Neural cell (in vitro differentiated cells): ENCODE data around the gene CLIC4. TPM values are rescaled to one million over a fixed set of nuclear protein-coding genes. Genes with fewer than 3 reads are reported as not detected.
"Not testable (repeated sequence)": the region's sequence is repeated elsewhere in the genome, so short reads cannot be mapped to it uniquely, and the experiment has no call there.

Experiments used
- H2AFZ ChIP-seq: fragments of 200-600, 300-800 bp; sonication (generic), shearing (Covaris generic); 2 replicates; pipeline ENCODE4 v1.6.0; 2014; ENCODE audit warnings: low read depth, mild to moderate bottlenecking, antibody characterized with exemption, low read length, moderate library complexity
- H3F3A ChIP-seq: fragments of 200-600 bp; shearing (Covaris generic); 2 replicates; pipeline ENCODE4 v1.6.1; 2016; ENCODE audit warnings: mild to moderate bottlenecking, moderate library complexity, mixed read lengths, antibody characterized with exemption, low read length; ENCODE audit not compliant: insufficient read depth, poor library complexity, severe bottlenecking
- H3K27ac ChIP-seq: fragments of 200-600, 300-800 bp; sonication (generic), shearing (Covaris generic); 2 replicates; pipeline ENCODE4 v1.5.1; 2014; ENCODE audit warnings: mild to moderate bottlenecking, low read length, moderate library complexity
- H3K27me3 ChIP-seq: fragments of 300-800, 200-600 bp; sonication (generic), shearing (Covaris generic); 2 replicates; pipeline ENCODE4 v1.6.0; 2014; ENCODE audit warnings: mild to moderate bottlenecking, low read depth, low read length, moderate library complexity; ENCODE audit not compliant: insufficient read depth
- H3K36me3 ChIP-seq: fragments of 300-800, 200-600 bp; sonication (generic), shearing (Covaris generic); 2 replicates; pipeline ENCODE4 v1.5.1; 2014; ENCODE audit warnings: mild to moderate bottlenecking, antibody characterized with exemption, low read length, moderate library complexity; ENCODE audit not compliant: insufficient read depth
- H3K4me2 ChIP-seq: fragments of 300-800, 200-600 bp; sonication (generic), shearing (Covaris generic); 2 replicates; pipeline ENCODE4 v1.6.0; 2014; ENCODE audit warnings: mild to moderate bottlenecking, low read length
- H3K4me3 ChIP-seq: fragments of 300-800, 200-600 bp; sonication (generic), shearing (Covaris generic); 2 replicates; pipeline ENCODE4 v1.5.1; 2014; ENCODE audit warnings: mild to moderate bottlenecking, low read length, moderate library complexity
- H3K79me2 ChIP-seq: fragments of 200-600 bp; shearing (Covaris generic); replicated peaks from 2 replicates; pipeline ENCODE4 v1.6.0; 2014; ENCODE audit warnings: mild to moderate bottlenecking, low read length, moderate library complexity; ENCODE audit not compliant: insufficient read depth
- H3K9ac ChIP-seq: fragments of 300-800, 200-600 bp; sonication (generic), shearing (Covaris generic); 2 replicates; pipeline ENCODE4 v1.6.1; 2016; ENCODE audit warnings: mild to moderate bottlenecking, low read length, mixed read lengths
- H3K9me2 ChIP-seq: fragments of 200-600 bp; shearing (Covaris generic); 2 replicates; pipeline ENCODE4 v1.6.1; 2016; ENCODE audit warnings: mild to moderate bottlenecking, low read length, mixed read lengths; ENCODE audit not compliant: insufficient read depth
- H3K9me3 ChIP-seq: fragments of 200-600, 300-800 bp; sonication (generic), shearing (Covaris generic); 2 replicates; pipeline ENCODE4 v1.6.1; 2016; ENCODE audit warnings: mild to moderate bottlenecking, mixed run types, low read length, moderate library complexity, mixed read lengths
- H4K20me1 ChIP-seq: fragments of 200-600 bp; shearing (Covaris generic); 2 replicates; pipeline ENCODE4 v1.6.1; 2016; ENCODE audit warnings: mild to moderate bottlenecking, mixed run types; ENCODE audit not compliant: insufficient read depth
- EP300 ChIP-seq: fragments of 450-650 bp; conservative IDR thresholded peaks from 2 replicates; pipeline ENCODE4 v1.6.1; 2014; ENCODE audit warnings: antibody characterized with exemption, mild to moderate bottlenecking, moderate library complexity; ENCODE audit not compliant: poor library complexity, severe bottlenecking
- EZH2 ChIP-seq: fragments of 200-600, 300-800 bp; shearing (Covaris generic), sonication (generic); IDR thresholded peaks from 2 replicates; pipeline ENCODE4 v1.6.1; 2014; ENCODE audit warnings: antibody characterized with exemption, low read length, borderline replicate concordance, mild to moderate bottlenecking; ENCODE audit not compliant: insufficient read depth, poor library complexity, severe bottlenecking
- MXI1 ChIP-seq: fragments of 450-650 bp; conservative IDR thresholded peaks from 2 replicates; pipeline ENCODE4 v1.6.1; 2014; ENCODE audit warnings: antibody characterized with exemption, mild to moderate bottlenecking; ENCODE audit not compliant: poor library complexity, severe bottlenecking
- POLR2AphosphoS5 ChIP-seq: IDR thresholded peaks from 2 replicates; pipeline ENCODE4 v1.6.1; 2012
- RAD21 ChIP-seq: fragments of 450-650 bp; conservative IDR thresholded peaks from 2 replicates; pipeline ENCODE4 v1.6.1; 2014; ENCODE audit warnings: antibody characterized with exemption, mild to moderate bottlenecking, moderate library complexity
- SMC3 ChIP-seq: fragments of 450-650 bp; conservative IDR thresholded peaks from 2 replicates; pipeline ENCODE4 v1.6.1; 2014; ENCODE audit warnings: antibody characterized with exemption, mild to moderate bottlenecking, moderate library complexity; ENCODE audit not compliant: poor library complexity
- TAF1 ChIP-seq: IDR thresholded peaks from 2 replicates; pipeline ENCODE4 v1.6.1; 2012; ENCODE audit warnings: low read depth
- polyA plus RNA-seq: library from polyadenylated mRNA; depleted of rRNA; stranded (reverse); fragments of >200 nt; gene quantifications from 2 replicates; pipeline ENCODE4 v1.2.3, GENCODE V29; 2014
- TF ChIP-seq, protein P1 (sequence below): fragments of 450-650 bp; IDR thresholded peaks from 2 replicates; pipeline ENCODE4 v1.5.1; 2014; ENCODE audit warnings: antibody characterized with exemption, mild to moderate bottlenecking, moderate library complexity; ENCODE audit not compliant: poor library complexity, severe bottlenecking
- TF ChIP-seq, protein P2 (sequence below): IDR thresholded peaks from 2 replicates; pipeline ENCODE4 v1.6.1; 2012; ENCODE audit warnings: borderline replicate concordance

CLIC4 gene
- polyA plus RNA-seq, 1 donor from 2014 or later: 133 TPM

DNA sequence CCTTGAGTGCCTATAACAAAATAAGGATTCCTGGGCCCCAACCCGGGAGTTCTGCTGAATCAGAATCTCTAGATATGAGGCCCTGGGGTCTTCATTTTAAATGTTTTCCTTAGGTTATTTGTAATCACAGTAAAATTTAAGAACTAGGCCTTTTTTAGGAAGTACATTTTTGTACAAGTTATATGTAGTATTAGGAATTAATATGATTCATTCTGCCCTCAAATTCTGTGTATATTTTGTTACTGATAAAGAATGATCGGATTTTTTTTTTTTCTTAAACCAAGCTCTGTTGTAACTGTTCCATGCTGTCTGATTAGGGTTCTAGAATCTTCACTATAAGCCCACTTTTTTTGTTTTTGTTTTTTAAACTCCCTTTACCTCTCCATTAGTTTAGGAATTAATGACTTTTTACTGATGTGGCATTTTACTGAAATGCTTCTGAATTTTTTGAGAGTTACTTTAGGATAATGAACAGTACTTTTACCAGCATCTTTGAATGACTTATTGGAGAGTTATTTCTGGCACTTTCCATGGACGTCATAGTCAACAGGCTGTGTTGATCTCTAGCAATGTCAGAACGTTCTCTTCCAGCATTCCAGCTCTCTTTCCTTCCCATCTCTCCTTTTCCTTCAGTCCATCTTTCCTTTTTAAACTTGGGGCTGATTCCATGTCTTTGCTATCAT lies 48.3 kb downstream of the CLIC4 start:
- Histone ChIP-seq H3K4me2 (no peak overlapping the region), H3K27ac (no peak overlapping the region), H4K20me1 (no peaks in the 10 kb centered on the region)

GRCh38 chr1:24794130-24794502 lies 48.9 kb downstream of the CLIC4 start:
- not testable (repeated sequence) for H2AFZ ChIP-seq, H3F3A ChIP-seq, H3K27me3 ChIP-seq, H3K4me2 ChIP-seq, H3K36me3 ChIP-seq, H3K9ac ChIP-seq, H3K4me3 ChIP-seq, H3K9me3 ChIP-seq, H3K9me2 ChIP-seq, H3K27ac ChIP-seq, H4K20me1 ChIP-seq
- H3K79me2 ChIP-seq: peaks cover 45% of the 10 kb centered on the region

More for the DNA sequence above, 48.3 kb downstream of the CLIC4 start:
- Histone ChIP-seq H3K9me2 (no peaks in the 10 kb centered on the region), H3K36me3 (no peaks in the 10 kb centered on the region), H3K27me3 (no peaks in the 10 kb centered on the region), H3F3A (no peaks in the 10 kb centered on the region), H3K79me2 (peaks cover 48% of the 10 kb centered on the region), H2AFZ (no peak overlapping the region), H3K4me3 (no peak overlapping the region), H3K9me3 (no peaks in the 10 kb centered on the region), H3K9ac (no peak overlapping the region)
- no peak for TF ChIP-seq MXI1
- TF ChIP-seq EP300: no peak
- TF ChIP-seq POLR2AphosphoS5: no peak
- TF ChIP-seq TAF1: no peak
- TF ChIP-seq, protein P1, sequence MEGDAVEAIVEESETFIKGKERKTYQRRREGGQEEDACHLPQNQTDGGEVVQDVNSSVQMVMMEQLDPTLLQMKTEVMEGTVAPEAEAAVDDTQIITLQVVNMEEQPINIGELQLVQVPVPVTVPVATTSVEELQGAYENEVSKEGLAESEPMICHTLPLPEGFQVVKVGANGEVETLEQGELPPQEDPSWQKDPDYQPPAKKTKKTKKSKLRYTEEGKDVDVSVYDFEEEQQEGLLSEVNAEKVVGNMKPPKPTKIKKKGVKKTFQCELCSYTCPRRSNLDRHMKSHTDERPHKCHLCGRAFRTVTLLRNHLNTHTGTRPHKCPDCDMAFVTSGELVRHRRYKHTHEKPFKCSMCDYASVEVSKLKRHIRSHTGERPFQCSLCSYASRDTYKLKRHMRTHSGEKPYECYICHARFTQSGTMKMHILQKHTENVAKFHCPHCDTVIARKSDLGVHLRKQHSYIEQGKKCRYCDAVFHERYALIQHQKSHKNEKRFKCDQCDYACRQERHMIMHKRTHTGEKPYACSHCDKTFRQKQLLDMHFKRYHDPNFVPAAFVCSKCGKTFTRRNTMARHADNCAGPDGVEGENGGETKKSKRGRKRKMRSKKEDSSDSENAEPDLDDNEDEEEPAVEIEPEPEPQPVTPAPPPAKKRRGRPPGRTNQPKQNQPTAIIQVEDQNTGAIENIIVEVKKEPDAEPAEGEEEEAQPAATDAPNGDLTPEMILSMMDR: no peak

GRCh38 chr1:24795236-24795635 lies 50.0 kb downstream of the CLIC4 start:
- no peaks in the 10 kb centered on the region for H4K20me1 ChIP-seq
- H3K27ac ChIP-seq: no peak overlapping the region
- no peaks in the 10 kb centered on the region for H3K36me3 ChIP-seq
- no peak overlapping the region for H3K9ac ChIP-seq
- no peaks in the 10 kb centered on the region for H3F3A ChIP-seq
- H2AFZ ChIP-seq: no peak overlapping the region
- TF ChIP-seq POLR2AphosphoS5 (no peak), EP300 (no peak), EZH2 (no peak), SMC3 (no peak), MXI1 (no peak), RAD21 (no peak), TAF1 (no peak)
- TF ChIP-seq, protein P2, sequence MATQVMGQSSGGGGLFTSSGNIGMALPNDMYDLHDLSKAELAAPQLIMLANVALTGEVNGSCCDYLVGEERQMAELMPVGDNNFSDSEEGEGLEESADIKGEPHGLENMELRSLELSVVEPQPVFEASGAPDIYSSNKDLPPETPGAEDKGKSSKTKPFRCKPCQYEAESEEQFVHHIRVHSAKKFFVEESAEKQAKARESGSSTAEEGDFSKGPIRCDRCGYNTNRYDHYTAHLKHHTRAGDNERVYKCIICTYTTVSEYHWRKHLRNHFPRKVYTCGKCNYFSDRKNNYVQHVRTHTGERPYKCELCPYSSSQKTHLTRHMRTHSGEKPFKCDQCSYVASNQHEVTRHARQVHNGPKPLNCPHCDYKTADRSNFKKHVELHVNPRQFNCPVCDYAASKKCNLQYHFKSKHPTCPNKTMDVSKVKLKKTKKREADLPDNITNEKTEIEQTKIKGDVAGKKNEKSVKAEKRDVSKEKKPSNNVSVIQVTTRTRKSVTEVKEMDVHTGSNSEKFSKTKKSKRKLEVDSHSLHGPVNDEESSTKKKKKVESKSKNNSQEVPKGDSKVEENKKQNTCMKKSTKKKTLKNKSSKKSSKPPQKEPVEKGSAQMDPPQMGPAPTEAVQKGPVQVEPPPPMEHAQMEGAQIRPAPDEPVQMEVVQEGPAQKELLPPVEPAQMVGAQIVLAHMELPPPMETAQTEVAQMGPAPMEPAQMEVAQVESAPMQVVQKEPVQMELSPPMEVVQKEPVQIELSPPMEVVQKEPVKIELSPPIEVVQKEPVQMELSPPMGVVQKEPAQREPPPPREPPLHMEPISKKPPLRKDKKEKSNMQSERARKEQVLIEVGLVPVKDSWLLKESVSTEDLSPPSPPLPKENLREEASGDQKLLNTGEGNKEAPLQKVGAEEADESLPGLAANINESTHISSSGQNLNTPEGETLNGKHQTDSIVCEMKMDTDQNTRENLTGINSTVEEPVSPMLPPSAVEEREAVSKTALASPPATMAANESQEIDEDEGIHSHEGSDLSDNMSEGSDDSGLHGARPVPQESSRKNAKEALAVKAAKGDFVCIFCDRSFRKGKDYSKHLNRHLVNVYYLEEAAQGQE: no peak
- TF ChIP-seq, protein P1: no peak
- H3K4me2 ChIP-seq: no peak overlapping the region
- no peaks in the 10 kb centered on the region for H3K9me2 ChIP-seq
- no peaks in the 10 kb centered on the region for H3K27me3 ChIP-seq
- H3K9me3 ChIP-seq: no peaks in the 10 kb centered on the region
- no peak overlapping the region for H3K4me3 ChIP-seq
- peaks cover 45% of the 10 kb centered on the region for H3K79me2 ChIP-seq
